WTC11 (cell line): Measurements from ENCODE around the gene OSBPL10. TPM values are rescaled to one million over a fixed set of nuclear protein-coding genes. Genes with fewer than 3 reads are reported as not detected.
A peak's percentile ranks its signal among the peaks of the same experiment; 100 is the strongest.

Source experiments
- ATAC-seq: fragments of 200-7000 bp; cut with Tn5 transposase; 2 replicates; pipeline ENCODE4 v1.10.0; 2021; ENCODE audit warnings: mild to moderate bottlenecking, moderate library complexity
- CTCF ChIA-PET: fragments of 300-600 bp; sonication (Branson Sonifier 250); formaldehyde crosslinking; loops from one replicate; lab custom pipeline; 2021; ENCODE audit warnings: antibody characterized with exemption; lab: Charles Lee
- POLR2A ChIA-PET: fragments of 350-600 bp; sonication (Branson Sonifier 250); formaldehyde crosslinking; loops from one replicate; lab custom pipeline; 2021; ENCODE audit warnings: antibody characterized with exemption; lab: Charles Lee
- DNase-seq: peaks from one replicate; pipeline ENCODE4 v3.0.0; 2021; ENCODE audit warnings: low spot score
- H3K27ac Mint-ChIP-seq: 2 replicates; pipeline ENCODE4 v1.8.0; 2021; ENCODE audit warnings: mixed read lengths
- H3K27me3 Mint-ChIP-seq: 2 replicates; pipeline ENCODE4 v1.8.0; 2021; ENCODE audit warnings: low read depth, mild to moderate bottlenecking, moderate library complexity, mixed read lengths
- H3K36me3 Mint-ChIP-seq: 2 replicates; pipeline ENCODE4 v1.8.0; 2021; ENCODE audit warnings: mixed read lengths
- H3K4me1 Mint-ChIP-seq: 2 replicates; pipeline ENCODE4 v1.8.0; 2022; ENCODE audit warnings: mixed read lengths
- H3K4me3 Mint-ChIP-seq: 2 replicates; pipeline ENCODE4 v1.8.0; 2021; ENCODE audit warnings: mild to moderate bottlenecking, moderate library complexity, mixed read lengths
- H3K9me3 Mint-ChIP-seq: 2 replicates; pipeline ENCODE4 v1.8.0; 2021; ENCODE audit warnings: mixed read lengths
- ATF6 ChIP-seq: sonication (generic); formaldehyde crosslinking; IDR thresholded peaks from 2 replicates; pipeline ENCODE4 v1.8.1; 2023; ENCODE audit warnings: mild to moderate bottlenecking, missing genetic modification reagents
- CREB1 ChIP-seq: sonication (generic); formaldehyde crosslinking; IDR thresholded peaks from 2 replicates; pipeline ENCODE4 v1.8.0; 2023; ENCODE audit warnings: mild to moderate bottlenecking, missing genetic modification reagents
- E2F1 ChIP-seq: sonication (generic); formaldehyde crosslinking; IDR thresholded peaks from 2 replicates; pipeline ENCODE4 v1.8.0; 2022; ENCODE audit warnings: mild to moderate bottlenecking, missing genetic modification reagents
- EMX1 ChIP-seq: fragments of 250-450 bp; sonication (Bioruptor Pico); IDR thresholded peaks from 2 replicates; pipeline ENCODE4 v1.8.0; 2021; ENCODE audit warnings: mild to moderate bottlenecking
- ETV6 ChIP-seq: sonication (generic); formaldehyde crosslinking; IDR thresholded peaks from 2 replicates; pipeline ENCODE4 v1.8.1; 2022; ENCODE audit warnings: mild to moderate bottlenecking, missing genetic modification reagents
- MAX ChIP-seq: sonication (generic); formaldehyde crosslinking; IDR thresholded peaks from 2 replicates; pipeline ENCODE4 v1.8.0; 2022; ENCODE audit warnings: mild to moderate bottlenecking, missing genetic modification reagents
- MXD4 ChIP-seq: fragments of 250-450 bp; sonication (Bioruptor Pico); IDR thresholded peaks from 2 replicates; pipeline ENCODE4 v1.8.0; 2021; ENCODE audit warnings: mild to moderate bottlenecking, moderate library complexity, borderline replicate concordance
- NFYB ChIP-seq: sonication (generic); formaldehyde crosslinking; conservative IDR thresholded peaks from 2 replicates; pipeline ENCODE4 v1.8.0; 2022; ENCODE audit warnings: low read depth, missing genetic modification reagents
- PRRX2 ChIP-seq: fragments of 250-450 bp; sonication (Bioruptor Pico); IDR thresholded peaks from 2 replicates; pipeline ENCODE4 v1.8.0; 2021; ENCODE audit warnings: mild to moderate bottlenecking
- SMAD3 ChIP-seq: sonication (generic); formaldehyde crosslinking; IDR thresholded peaks from 2 replicates; pipeline ENCODE4 v1.8.0; 2022; ENCODE audit warnings: missing genetic modification reagents, mild to moderate bottlenecking, borderline replicate concordance
- SP1 ChIP-seq: sonication (generic); formaldehyde crosslinking; conservative IDR thresholded peaks from 2 replicates; pipeline ENCODE4 v1.8.1; 2022; ENCODE audit warnings: missing genetic modification reagents
- ZNF219 ChIP-seq: sonication (generic); formaldehyde crosslinking; IDR thresholded peaks from 2 replicates; pipeline ENCODE4 v1.8.0; 2023; ENCODE audit warnings: missing genetic modification reagents, mild to moderate bottlenecking, borderline replicate concordance
- ZNF232 ChIP-seq: sonication (generic); formaldehyde crosslinking; IDR thresholded peaks from 2 replicates; pipeline ENCODE4 v1.8.0; 2022; ENCODE audit warnings: mild to moderate bottlenecking, missing genetic modification reagents
- ZNF263 ChIP-seq: sonication (generic); formaldehyde crosslinking; IDR thresholded peaks from 2 replicates; pipeline ENCODE4 v1.8.1; 2022; ENCODE audit warnings: low read depth, mild to moderate bottlenecking, moderate library complexity, missing genetic modification reagents
- ZNF396 ChIP-seq: fragments of 250-450 bp; sonication (Bioruptor Pico); IDR thresholded peaks from 2 replicates; pipeline ENCODE4 v1.8.0; 2021; ENCODE audit warnings: mild to moderate bottlenecking, moderate library complexity, borderline replicate concordance
- ZNF416 ChIP-seq: fragments of 250-450 bp; sonication (Bioruptor Pico); IDR thresholded peaks from 2 replicates; pipeline ENCODE4 v1.9.0; 2021; ENCODE audit warnings: mild to moderate bottlenecking, inconsistent platforms
- ZNF423 ChIP-seq: fragments of 250-450 bp; sonication (Bioruptor Pico); IDR thresholded peaks from 2 replicates; pipeline ENCODE4 v2.1.2; 2022; ENCODE audit warnings: mild to moderate bottlenecking, moderate library complexity
- total RNA-seq: library from RNA; stranded (reverse); gene quantifications from 3 replicates; pipeline ENCODE4 v1.2.3, GENCODE V29; 2021
- TF ChIP-seq, protein P1 (sequence below): fragments of 250-450 bp; sonication (Bioruptor Pico); IDR thresholded peaks from 2 replicates; pipeline ENCODE4 v1.9.0; 2021; ENCODE audit warnings: mild to moderate bottlenecking
- TF ChIP-seq, protein P2 (sequence below): fragments of 250-450 bp; sonication (Bioruptor Pico); conservative IDR thresholded peaks from 2 replicates; pipeline ENCODE4 v1.9.0; 2021; ENCODE audit warnings: mild to moderate bottlenecking
- TF ChIP-seq, protein P3 (sequence below): sonication (generic); formaldehyde crosslinking; IDR thresholded peaks from 2 replicates; pipeline ENCODE4 v1.8.0; 2023; ENCODE audit warnings: mild to moderate bottlenecking, missing genetic modification reagents
- TF ChIP-seq, protein P4 (sequence below): sonication (generic); formaldehyde crosslinking; IDR thresholded peaks from 2 replicates; pipeline ENCODE4 v1.8.1; 2022; ENCODE audit warnings: low read depth, mild to moderate bottlenecking, moderate library complexity, missing genetic modification reagents, borderline replicate concordance
- TF ChIP-seq, protein P5 (sequence below): sonication (generic); formaldehyde crosslinking; IDR thresholded peaks from 2 replicates; pipeline ENCODE4 v1.8.0; 2023; ENCODE audit warnings: missing genetic modification reagents, mild to moderate bottlenecking, borderline replicate concordance

The OSBPL10 gene
- total RNA-seq, 1 experiment from 2014 or later, result 84.1 TPM

DNA sequence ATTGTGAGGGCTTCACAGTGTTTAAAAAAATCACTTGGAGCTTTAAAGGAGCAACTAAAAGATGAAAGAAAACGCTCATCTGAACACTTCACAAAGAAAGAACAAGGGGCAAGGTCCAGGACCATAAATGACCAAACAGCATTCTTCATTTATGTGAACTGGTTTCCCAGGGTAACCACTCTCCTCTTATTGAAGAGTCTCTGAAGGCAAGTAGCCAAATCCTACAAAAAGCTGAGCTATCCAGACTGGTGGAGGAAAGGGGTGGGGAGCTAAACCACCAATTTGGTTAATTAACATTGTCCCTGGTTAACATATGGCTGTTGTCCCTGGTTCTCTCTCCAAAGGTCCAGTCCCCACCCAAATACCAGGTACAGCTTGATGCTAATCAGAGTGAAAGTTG is 58.1 kb downstream of the OSBPL10 start:
- TF ChIP-seq, protein P1, sequence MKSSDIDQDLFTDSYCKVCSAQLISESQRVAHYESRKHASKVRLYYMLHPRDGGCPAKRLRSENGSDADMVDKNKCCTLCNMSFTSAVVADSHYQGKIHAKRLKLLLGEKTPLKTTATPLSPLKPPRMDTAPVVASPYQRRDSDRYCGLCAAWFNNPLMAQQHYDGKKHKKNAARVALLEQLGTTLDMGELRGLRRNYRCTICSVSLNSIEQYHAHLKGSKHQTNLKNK, result no peak
- TF ChIP-seq, protein P2, sequence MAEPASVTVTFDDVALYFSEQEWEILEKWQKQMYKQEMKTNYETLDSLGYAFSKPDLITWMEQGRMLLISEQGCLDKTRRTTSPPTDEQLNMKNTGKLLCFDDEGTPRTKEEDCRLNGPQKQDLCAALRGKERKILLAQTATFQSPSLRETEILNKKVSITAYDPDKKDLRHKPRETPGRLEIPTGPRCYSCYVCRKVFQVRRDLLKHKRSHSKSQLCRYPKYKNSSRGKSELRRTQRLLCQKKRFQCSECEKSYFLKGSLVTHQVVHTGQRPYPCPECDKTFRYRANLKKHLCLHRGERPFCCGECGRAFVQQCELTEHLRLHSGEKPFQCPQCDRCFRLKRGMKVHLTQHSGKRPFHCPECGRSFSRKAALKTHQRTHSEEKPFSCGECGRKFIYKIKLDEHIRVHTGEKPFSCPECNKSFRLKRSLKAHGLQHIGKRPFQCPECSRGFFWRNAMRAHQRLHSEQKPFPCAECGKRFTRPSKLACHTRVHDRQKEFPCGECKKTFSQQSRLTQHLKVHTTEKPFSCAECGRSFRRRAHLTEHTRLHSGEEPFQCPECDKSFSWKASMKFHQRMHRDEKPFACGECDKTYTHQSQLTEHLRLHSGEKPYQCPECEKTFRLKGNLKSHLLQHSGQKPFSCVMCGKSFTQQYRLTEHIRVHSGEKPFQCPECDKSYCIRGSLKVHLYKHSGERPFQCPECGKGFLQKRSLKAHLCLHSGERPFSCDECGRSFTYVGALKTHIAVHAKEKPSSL (CRISPR knock-in tag), result no peak
- TF ChIP-seq ZNF396 (CRISPR knock-in tag), result no peak
- TF ChIP-seq ZNF232, result no peak
- TF ChIP-seq, protein P3, sequence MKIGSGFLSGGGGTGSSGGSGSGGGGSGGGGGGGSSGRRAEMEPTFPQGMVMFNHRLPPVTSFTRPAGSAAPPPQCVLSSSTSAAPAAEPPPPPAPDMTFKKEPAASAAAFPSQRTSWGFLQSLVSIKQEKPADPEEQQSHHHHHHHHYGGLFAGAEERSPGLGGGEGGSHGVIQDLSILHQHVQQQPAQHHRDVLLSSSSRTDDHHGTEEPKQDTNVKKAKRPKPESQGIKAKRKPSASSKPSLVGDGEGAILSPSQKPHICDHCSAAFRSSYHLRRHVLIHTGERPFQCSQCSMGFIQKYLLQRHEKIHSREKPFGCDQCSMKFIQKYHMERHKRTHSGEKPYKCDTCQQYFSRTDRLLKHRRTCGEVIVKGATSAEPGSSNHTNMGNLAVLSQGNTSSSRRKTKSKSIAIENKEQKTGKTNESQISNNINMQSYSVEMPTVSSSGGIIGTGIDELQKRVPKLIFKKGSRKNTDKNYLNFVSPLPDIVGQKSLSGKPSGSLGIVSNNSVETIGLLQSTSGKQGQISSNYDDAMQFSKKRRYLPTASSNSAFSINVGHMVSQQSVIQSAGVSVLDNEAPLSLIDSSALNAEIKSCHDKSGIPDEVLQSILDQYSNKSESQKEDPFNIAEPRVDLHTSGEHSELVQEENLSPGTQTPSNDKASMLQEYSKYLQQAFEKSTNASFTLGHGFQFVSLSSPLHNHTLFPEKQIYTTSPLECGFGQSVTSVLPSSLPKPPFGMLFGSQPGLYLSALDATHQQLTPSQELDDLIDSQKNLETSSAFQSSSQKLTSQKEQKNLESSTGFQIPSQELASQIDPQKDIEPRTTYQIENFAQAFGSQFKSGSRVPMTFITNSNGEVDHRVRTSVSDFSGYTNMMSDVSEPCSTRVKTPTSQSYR (CRISPR knock-in tag), result no peak
- TF ChIP-seq ETV6, result no peak
- no peak for TF ChIP-seq ZNF263 (CRISPR knock-in tag)
- TF ChIP-seq ATF6, result no peak
- TF ChIP-seq, protein P4, sequence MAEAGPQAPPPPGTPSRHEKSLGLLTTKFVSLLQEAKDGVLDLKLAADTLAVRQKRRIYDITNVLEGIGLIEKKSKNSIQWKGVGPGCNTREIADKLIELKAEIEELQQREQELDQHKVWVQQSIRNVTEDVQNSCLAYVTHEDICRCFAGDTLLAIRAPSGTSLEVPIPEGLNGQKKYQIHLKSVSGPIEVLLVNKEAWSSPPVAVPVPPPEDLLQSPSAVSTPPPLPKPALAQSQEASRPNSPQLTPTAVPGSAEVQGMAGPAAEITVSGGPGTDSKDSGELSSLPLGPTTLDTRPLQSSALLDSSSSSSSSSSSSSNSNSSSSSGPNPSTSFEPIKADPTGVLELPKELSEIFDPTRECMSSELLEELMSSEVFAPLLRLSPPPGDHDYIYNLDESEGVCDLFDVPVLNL (CRISPR knock-in tag), result no peak
- TF ChIP-seq CREB1 (CRISPR knock-in tag), result no peak
- no peak for TF ChIP-seq MXD4 (CRISPR knock-in tag)
- no peak for TF ChIP-seq ZNF423
- TF ChIP-seq NFYB (CRISPR knock-in tag), result no peak
- Mint-ChIP-seq H3K4me1 (peaks cover 68% of the 10 kb centered on the region), H3K9me3 (peaks cover 26% of the 10 kb centered on the region), H3K27me3 (no peaks in the 10 kb centered on the region), H3K36me3 (peaks cover 26% of the 10 kb centered on the region), H3K4me3 (no peak overlapping the region), H3K27ac (peak overlapping the region; percentile 76)
- POLR2A ChIA-PET, result no interaction called here
- CTCF ChIA-PET, result interaction anchor here (0.5 kb wide), 1 partner anchor 424 kb away, joined by 4 read pairs; no protein-coding TSS in a partner anchor
- ATAC-seq (no peak), DNase-seq (no peak)

DNA sequence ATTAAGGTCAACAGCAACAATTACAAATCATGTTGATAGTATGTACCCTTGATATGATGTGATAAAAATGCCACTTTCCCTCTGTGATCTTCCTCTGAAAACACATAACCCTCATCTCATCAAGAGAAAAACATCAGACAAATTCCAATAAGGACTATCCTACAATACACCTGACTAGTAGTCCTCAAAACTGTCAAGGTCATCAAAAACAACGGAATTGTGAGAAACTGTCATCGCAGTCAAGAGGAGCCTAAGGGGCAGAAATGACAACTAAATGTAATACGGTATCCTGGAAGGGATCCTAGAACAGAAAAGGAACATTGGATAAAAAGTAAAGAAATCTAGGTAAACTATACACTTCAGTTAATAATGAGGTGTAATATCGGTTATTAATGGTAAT is 59.2 kb downstream of the OSBPL10 start:
- POLR2A ChIA-PET, result no interaction called here
- Mint-ChIP-seq H3K4me1 (peaks cover 66% of the 10 kb centered on the region), H3K36me3 (peaks cover 26% of the 10 kb centered on the region), H3K27ac (no peak overlapping the region), H3K4me3 (no peak overlapping the region), H3K27me3 (no peaks in the 10 kb centered on the region), H3K9me3 (peaks cover 26% of the 10 kb centered on the region)
- DNase-seq, result no peak
- ATAC-seq, result no peak
- CTCF ChIA-PET, result no interaction called here
- TF ChIP-seq SMAD3 (CRISPR knock-in tag) (no peak), PRRX2 (no peak), EMX1 (CRISPR knock-in tag) (no peak), ZNF219 (CRISPR knock-in tag) (no peak), MAX (CRISPR knock-in tag) (no peak), SP1 (CRISPR knock-in tag) (no peak), ZNF416 (CRISPR knock-in tag) (no peak), ZNF423 (no peak), ETV6 (no peak), E2F1 (no peak)
- TF ChIP-seq, protein P5, sequence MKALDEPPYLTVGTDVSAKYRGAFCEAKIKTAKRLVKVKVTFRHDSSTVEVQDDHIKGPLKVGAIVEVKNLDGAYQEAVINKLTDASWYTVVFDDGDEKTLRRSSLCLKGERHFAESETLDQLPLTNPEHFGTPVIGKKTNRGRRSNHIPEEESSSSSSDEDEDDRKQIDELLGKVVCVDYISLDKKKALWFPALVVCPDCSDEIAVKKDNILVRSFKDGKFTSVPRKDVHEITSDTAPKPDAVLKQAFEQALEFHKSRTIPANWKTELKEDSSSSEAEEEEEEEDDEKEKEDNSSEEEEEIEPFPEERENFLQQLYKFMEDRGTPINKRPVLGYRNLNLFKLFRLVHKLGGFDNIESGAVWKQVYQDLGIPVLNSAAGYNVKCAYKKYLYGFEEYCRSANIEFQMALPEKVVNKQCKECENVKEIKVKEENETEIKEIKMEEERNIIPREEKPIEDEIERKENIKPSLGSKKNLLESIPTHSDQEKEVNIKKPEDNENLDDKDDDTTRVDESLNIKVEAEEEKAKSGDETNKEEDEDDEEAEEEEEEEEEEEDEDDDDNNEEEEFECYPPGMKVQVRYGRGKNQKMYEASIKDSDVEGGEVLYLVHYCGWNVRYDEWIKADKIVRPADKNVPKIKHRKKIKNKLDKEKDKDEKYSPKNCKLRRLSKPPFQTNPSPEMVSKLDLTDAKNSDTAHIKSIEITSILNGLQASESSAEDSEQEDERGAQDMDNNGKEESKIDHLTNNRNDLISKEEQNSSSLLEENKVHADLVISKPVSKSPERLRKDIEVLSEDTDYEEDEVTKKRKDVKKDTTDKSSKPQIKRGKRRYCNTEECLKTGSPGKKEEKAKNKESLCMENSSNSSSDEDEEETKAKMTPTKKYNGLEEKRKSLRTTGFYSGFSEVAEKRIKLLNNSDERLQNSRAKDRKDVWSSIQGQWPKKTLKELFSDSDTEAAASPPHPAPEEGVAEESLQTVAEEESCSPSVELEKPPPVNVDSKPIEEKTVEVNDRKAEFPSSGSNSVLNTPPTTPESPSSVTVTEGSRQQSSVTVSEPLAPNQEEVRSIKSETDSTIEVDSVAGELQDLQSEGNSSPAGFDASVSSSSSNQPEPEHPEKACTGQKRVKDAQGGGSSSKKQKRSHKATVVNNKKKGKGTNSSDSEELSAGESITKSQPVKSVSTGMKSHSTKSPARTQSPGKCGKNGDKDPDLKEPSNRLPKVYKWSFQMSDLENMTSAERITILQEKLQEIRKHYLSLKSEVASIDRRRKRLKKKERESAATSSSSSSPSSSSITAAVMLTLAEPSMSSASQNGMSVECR (CRISPR knock-in tag), result no peak
